Stimulated activated CD8-positive, alpha-beta memory T cell treated with anti-CD3 and anti-CD28 coated beads, Interleukin-2, amount 100 ng/mL, for 48 hours (primary cell): Measurements from ENCODE around the gene TNRC6C.
"Not testable (repeated sequence)": the region's sequence is repeated elsewhere in the genome, so short reads cannot be mapped to it uniquely, and the experiment has no call there.

Source experiments
- DNase-seq, 2 donors: peaks; one replicate each; pipeline ENCODE4 v3.0.0-alpha.2; 2020; ENCODE audit warnings: low read depth in 2 of 2

TNRC6C gene

DNA sequence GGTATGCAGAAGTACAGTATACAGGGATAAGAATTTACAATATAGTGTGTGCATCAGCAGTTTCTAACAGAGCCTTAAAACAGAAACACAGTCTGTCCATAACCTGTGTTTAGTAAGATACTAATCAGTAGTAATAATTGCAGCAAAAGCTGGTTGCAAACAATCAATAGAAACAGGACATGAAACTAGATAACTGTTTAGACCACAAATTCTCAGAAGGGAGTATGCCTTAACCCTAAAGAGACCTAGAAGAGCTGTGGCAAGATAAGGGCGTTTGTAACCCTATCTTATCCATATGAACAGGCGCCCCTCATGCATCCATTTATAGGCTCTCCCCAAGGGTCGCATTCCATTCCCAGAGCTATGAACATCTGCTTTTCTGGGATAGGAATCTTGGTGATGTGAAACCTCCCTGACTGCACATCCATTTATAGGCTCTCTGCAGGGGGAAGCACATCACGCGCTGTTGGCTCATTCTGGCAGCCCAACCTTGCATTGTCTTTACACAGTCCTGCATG lies 123.9 kb downstream of the TNRC6C start:
- DNase-seq, result not testable (repeated sequence)

DNA sequence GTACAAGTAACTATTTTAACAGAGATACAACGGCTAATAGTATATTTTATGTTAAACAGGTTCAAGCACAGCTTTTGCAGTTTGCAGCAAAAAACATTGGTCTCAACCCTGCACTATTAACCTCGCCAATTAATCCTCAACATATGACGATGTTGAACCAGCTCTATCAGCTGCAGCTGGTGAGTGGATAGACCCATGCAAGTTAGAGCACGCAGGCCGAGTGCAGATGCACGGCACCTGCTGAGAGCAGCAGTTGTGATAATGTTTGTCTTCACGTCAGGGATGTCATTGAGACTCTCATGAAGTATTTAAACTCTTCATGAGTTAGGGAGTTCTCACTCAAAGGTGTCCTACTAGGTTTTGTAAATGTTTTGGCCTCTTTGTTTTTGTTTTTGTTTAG lies 124.5 kb downstream of the TNRC6C start:
- no peak for DNase-seq

DNA sequence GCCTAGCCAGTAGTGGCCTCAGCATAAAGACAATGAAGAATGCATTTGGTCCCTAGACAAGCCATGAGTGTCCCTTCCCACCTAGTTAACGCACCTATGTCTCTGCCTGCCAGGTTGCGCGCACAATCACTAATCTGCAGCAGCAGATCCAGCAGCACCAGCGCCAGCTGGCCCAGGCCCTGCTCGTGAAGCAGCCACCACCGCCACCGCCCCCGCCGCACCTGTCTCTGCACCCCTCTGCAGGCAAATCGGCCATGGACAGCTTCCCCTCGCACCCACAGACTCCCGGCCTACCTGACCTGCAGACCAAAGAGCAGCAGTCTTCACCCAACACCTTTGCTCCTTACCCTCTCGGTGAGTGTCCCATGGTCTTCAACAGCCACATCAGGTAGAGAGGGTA lies 128.2 kb downstream of the TNRC6C start:
- no peak for DNase-seq

DNA sequence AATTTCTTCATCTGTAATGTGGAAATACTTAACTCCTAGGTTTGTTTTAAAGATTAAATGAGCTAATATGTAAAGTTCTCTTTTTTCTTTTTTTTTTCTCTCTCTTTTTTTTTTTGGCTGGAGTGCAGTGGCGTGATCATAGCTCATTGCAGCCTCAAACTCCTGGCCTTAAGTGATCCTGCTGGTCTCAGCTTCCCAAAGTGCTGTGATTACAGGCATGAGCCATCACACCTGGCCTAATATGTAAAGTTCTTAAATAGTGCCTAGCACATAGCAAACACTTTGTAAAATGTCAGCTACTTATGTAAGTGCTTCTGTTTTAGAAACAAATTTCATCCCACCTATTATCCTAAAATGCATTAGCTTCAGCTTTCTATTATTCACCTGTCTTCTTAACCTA lies 130.0 kb downstream of the TNRC6C start:
- DNase-seq, result no peak

DNA sequence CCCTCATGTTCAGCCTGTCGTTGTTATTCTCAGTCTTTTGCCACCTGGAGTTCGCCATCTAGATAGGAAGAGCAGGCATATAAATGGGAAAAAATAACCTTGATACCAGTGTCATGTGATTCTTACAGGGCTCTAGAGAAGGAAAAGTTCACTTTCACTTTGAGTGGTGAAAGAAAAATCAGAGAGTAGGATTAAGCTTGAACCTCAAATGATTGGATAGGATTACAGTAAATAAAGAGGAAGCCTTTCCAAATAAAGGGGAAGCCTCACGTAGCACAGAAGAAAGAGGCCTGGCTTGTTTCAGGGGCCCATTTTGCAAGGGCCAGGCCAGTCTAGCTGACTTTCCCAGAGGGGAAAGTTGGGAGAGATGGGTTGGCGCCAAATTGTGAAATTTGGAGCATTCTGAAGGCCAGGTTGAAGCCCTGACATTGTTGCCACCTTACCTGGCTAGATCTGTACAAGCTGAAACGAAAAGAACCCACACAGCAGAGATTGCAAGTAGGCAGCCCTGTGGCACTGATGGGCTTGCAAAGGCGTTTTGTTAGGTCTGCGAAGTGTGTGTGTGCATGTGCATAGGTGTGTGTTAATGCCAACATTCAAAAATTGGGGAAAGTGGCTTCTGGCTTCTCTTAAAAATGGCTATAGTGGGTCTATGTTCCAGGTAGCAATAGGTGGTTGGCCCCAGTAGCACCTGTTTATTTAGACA lies 131.2 kb downstream of the TNRC6C start:
- DNase-seq, result no peak

DNA sequence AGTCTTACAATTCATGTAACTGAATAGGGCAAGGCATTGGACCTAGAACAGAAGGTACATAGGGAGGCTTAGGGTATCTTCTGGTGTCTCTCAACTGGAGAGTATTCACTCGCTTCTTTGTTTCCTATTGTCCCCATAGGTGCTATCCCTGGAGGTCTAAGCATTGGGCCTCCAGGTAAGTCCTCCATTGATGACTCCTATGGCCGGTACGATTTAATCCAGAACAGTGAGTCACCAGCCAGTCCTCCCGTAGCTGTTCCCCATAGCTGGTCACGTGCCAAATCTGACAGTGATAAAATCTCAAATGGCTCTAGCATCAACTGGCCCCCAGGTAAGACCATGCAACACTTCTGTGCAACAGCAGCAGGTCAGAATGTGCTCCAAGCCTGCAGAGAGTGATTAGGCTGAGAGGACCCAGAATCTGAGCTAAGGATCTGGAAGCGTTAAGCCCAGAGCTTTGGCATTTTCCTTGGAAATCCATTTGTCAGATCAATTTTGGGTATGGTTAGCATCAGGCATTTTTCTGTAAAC lies 134.4 kb downstream of the TNRC6C start:
- DNase-seq, result no peak

DNA sequence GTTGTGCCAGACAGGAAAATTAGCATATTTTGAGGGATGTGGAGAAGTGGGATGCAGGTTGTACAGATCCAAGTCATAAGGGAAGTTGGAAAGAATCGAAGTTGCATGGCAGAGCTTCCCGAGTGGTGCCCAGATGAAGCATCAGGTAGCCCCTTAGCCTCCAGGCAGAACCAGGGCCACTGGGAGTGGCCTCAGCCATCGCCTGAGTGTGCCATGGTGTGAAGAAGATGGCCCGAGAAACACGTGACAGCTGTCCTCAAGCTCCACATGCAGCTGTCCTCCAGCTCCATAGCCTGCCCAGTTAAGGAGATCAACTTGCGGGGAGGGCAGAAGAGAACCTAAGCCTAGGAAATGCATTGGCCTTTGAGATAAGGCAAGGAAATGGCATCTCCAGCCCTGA lies 136.5 kb downstream of the TNRC6C start:
- DNase-seq, result no peak

DNA sequence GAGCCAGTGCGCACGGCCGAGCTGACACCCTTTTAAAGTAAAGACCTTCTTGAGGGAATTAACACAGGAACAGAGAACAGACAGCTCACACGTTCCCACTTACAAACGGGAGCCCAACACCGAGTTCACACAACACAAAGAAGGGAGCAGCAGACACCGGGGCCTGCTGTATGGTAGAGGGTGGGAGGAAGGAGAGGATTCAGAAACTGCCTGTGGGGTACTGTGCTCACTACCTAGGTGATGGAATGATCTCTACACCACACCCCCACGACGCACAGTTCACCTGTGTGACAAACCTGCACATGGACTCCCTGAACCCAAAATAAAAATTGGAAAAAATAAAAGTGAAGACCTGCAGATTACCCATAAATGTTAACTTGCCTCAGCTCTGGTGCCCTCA lies 137.6 kb downstream of the TNRC6C start:
- DNase-seq, result no peak

DNA sequence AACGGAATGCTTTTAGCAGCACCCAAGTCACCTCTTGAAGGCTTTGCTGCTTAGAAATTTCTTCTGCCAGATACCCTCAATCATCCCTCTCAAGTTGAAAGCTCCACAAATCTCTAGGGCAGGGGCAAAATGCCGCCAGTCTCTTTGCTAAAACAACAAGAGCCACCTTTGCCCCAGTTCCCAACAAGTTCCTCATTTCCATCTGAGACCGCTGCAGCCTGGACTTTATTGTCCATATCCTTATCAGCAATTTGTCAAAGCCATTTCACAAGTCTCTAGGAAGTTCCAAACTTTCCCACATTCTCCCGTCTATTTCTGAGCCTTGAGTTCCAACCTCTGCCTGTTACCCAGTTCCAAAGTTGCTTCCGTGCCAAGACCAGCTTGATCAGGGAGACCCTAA lies 142.6 kb downstream of the TNRC6C start:
- DNase-seq, result no peak

DNA sequence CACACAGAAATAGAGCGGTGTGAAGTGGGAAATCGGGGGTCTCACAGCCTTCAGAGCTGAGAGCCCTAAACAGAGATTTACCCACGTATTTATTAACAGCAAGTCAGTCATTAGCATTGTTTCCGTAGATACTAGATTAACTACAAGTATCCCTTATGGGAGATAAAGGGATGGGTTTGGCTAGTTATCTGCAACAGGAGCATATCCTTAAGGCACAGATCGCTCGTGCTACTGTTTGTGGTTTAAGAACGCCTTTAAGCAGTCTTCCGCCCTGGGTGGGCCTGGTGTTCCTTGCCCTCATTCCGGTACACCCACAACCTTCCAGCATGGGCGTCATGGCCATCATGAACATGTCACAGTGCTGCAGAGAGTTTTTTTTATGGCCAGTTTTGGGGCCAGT lies 143.0 kb downstream of the TNRC6C start:
- no peak for DNase-seq

DNA sequence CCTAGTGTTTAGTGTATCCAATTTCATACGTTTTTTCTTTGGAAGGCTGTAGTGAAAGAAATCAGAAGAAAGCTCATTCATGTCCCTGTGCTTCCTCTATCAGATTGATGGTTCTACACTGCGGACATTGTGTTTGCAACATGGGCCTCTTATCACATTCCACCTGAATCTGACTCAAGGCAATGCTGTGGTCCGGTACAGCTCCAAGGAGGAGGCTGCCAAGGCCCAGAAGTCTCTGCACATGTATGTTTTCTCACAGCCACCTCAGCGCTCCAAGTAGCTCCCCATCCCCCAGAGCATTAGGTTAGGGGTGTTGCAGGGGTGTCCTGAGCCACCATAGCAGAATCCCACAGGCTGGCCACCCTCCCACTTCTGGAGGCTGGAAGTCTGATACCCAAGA lies 144.8 kb downstream of the TNRC6C start:
- DNase-seq, result no peak

DNA sequence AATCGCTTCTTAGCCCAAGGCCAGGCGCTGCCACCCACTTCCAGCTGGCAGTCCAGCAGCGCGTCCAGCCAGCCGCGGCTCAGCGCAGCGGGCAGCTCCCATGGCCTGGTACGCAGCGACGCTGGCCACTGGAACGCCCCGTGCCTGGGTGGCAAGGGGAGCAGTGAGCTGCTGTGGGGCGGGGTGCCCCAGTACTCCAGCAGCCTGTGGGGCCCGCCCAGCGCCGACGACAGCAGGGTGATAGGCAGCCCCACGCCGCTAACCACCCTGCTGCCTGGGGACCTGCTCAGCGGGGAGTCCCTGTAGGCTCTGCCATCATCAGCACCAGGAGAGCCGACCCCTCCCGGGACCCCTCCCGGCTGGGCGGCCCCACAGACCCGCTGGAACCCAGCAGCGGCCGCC lies 146.0 kb downstream of the TNRC6C start:
- no peak for DNase-seq

DNA sequence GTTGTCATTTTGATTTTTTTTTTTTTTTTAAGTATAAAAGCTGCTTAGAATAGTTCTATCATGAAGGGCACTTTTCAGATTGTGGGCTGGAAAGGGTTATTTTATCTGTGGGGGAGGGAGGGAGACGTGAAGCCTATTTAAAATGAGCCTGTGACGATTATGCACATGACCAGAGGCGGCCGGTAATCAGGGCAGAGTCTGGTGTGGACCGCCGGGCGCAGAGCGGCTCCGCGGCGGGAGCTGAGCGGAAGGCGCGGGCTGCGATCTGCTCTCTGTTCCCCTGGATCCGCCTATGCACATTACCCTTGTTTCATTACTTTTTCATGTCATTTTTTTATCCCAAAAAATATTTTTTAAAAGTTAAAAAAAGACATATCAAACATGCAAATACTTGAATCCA lies 146.6 kb downstream of the TNRC6C start:
- DNase-seq, result no peak

DNA sequence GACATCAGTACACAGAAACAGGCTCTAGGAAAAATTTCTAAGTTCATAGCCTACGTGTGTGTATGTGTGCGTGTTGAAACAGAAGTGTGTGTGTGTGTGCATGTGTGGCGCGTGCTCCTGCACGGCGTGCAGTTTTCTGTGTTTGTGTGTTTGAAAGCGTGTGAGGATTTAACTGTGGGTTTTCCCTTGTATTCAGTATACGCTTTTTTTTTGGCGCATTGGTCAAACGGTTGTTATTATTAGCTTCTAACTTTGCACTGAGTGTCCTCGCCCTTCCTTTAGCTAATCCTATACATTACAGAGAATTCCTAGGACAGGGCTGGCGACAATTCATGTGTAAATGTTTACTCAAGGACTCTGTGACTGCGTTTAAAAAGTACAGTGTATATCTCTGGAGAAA lies 147.0 kb downstream of the TNRC6C start:
- DNase-seq, result no peak

DNA sequence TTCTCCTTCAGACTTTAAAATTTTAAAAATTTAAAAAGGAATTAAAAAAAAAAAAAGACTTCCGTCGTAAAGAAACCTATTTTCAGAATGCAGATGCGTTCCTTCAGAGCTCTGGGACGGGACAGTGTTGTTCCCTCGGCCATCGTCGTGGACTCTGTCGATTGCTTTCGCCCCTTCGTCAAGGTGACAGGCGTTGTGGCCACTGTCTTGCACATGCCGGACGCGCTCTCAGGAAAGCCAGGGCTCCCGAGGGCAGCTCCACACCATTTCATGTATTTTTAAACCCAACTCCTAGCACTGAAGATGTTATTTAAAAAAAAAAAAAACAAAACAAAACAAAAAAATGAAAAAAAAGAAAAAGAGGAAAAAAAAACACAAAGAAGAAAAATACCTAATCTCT lies 147.7 kb downstream of the TNRC6C start:
- DNase-seq, result no peak

DNA sequence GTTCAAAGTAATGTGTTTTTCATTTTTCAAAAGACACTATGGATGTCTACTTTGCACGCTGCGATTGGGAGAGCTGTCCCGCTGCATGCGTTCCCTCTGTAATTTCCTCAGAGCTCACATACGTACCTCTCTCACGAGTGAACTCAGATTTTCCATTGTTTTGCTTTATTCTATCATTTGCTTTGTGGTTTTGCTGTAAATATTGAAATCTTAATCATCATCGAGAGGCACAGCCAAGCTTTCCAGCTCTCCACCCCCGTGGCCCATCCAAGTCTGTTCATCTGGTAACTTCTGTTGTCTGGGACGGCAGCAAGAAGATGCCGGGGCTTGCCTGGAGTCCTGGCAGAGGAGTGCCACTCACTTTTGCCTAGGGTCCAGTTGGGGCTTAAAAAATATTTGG lies 149.0 kb downstream of the TNRC6C start:
- no peak for DNase-seq

DNA sequence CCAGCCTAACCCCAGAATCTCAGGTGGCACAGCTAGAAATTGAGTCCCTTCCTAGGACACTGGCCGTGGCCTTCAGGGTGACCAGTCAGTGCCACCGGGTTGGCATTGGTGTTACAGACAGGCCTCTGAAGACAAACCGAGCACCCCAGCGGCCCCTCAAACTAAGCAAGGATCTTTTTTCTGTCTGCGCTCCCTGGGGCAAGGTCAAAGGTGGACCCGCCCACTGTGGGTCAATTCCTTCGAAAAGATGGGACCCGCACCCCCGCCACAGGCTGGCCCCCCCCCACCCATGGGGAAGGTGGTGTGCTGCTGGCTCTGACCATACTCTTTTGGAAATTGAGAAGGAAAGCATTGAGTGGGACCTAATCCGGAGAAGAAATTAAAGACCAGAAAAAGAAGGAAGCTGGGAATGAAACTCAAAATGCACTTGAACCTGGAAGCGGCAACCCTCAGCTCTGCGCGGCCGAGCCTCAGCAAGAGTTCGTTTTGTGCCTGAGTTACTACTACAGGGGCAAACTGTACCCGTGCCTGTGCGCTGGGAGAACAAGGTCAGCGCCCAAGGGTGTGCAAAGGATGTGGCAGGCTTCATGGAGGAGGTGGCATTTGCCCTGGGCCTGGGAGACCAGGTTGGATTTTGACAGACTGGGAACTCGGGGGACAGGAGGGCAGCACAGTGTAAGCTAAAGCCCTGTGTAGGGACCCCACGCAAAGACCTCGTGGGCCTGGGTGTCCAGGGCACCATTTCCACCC lies 149.6 kb downstream of the TNRC6C start:
- no peak for DNase-seq

DNA sequence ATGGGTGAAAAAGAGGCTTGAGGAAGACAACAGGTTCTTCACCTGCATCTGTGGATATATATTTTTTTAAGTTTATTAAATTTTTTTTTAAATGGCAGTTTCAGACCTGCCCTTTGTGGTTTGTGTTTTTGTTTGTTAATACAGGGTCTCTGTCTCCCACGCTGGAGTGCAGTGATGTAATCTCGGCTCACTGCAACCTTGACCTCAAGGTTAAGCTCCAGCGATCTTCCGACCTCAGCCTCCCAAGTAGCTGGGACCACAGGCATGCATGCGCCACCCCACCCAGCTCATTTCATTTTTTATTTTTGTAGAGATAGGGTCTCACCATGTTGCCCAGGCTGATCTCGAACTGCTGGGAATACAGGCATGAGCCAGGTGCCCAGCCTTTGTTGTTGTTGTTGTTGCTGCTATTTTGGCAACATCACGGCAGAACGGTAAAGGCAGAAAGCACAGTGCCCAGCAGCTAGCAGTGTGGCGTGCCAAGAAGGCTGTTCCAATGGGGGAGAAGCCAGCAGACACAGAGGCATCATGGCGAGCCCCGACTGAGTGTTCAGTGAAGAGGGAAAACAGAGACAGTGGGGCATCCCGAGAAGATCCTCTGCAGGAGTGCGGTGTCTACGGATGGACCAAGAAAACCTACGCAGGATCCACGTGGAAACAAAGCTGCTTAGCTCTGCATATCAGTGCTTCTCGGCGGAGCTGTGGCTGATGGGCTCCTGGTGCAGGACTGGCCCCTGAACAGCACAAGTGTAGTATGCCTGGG lies 150.4 kb downstream of the TNRC6C start:
- no peak for DNase-seq

DNA sequence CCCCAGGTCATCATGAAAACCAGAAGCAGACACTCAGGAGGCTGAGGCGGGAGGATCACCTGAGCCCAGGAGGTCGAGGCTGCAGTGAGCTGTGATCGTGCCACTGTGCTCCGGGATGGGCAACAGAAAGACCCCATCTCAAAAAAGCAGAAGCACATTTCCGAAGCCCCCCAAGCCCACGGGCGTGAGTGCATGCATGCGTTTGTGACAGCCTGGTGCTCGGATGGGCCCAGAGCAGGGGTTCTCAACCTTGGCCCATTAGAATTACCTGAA lies 150.9 kb downstream of the TNRC6C start:
- DNase-seq, result no peak

DNA sequence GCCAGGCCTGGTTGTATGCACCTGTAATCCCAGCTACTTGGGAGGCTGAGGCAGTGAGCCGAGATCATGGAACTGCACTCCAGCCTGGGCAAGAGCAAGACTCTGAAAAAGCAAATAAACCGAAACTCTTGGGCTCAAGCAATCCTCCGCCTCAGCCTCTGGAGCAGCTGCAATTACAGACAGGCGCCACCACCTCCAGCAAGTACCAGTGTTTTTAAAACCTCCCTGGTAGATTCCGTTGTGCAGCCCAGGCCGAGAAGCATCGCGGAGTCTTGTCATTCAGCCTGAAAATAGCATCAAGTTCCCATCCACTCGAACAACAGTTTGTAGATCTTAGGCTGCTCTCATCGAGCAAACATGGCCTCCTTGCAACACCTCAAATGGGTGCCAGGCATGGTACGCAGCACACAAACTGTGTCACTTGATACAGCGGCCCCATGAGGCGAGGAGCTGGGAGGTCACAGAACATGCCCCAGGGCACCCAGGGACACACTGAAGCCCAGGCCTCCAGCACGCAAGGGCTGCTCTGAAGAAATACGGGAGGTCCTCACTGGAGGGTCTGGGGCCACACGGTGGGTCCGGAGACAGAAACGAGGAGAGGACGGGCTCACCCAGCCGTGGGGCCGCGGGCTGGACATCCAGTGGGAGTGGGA lies 152.0 kb downstream of the TNRC6C start:
- no peak for DNase-seq

DNA sequence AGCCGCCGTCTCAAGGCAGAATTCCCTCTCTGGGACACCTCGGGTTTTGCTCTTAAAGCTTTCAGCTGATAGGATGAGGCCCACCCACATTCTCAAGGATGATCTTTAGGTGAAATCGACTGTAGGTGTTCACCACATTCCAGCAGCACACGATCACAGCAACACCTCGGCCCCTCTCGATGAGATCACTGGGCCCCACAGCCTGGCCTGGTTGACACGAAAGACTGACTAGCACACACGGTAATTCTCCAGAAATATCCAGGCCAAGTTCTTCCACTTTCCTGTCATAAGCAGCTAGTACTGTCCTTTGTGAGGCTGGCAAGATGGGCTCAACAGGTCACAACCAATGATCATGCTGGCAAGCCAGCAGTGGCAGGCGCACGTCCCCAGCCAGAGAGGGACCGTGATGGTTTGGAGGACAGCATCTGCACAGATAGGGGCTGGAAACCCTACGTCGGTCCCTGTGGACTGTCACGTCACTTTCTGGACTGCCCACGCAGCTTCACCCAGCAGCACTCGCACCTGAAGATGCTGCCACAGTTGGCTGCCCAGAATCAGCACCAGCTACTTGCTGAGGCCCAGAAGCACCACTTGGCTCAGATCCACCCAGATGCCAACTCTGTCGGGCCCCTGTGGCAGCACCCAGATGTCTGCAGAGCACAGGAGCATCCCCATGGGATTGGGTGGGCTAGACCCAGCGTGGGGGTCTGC lies 152.7 kb downstream of the TNRC6C start:
- no peak for DNase-seq
